ENCODE results near the gene ATG16L1.

ATG16L1 gene

DNA sequence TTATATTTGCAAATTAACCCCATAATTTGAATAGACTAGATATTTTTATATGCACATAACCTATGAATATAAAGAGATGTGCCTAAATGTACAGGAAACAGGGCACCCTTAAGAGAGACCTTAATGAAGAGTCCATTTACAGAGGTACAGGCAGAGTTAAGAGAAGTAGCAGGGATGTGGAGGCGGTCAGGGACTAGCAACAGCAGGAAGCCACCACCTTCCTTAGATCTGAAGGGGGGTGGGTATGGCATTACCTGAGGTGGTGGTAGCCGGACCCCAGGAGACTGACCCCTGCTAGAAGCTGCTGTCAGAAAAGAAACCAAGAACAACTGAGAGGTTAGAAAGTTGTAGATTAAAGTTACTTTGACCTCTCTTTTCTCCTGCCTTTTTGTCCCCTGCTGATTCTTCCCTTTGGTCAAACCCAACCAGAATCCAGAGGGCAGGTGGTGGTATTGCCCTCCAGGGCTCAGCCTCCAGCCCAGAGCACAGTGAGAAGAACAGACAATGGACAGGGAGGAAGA is 24.9 kb upstream of the ATG16L1 start:
- no peak for DNase-seq (ENCODE audit: low spot score)
- TF ChIP-seq CTCF (IDR thresholded peaks at IDR 0.05; ENCODE audit: extremely low read depth, insufficient read depth, missing control alignments), result no peak
- in situ Hi-C loops (cut with MboI; ENCODE audit: low pct_unique_long_range_greater_than_20kb, low sequenced_read_pairs, unreplicated experiment), result no loop called here

- in situ Hi-C loops (cut with MboI; ENCODE audit: low pct_unique_long_range_greater_than_20kb, low sequenced_read_pairs, unreplicated experiment), result no loop called here
- no peak for DNase-seq (ENCODE audit: low spot score)
- no peak for TF ChIP-seq CTCF (IDR thresholded peaks at IDR 0.05; ENCODE audit: extremely low read depth, insufficient read depth, missing control alignments)
These were observed 24.0 kb upstream of the ATG16L1 start for GRCh38 chr2:233227346-233227978.

DNA sequence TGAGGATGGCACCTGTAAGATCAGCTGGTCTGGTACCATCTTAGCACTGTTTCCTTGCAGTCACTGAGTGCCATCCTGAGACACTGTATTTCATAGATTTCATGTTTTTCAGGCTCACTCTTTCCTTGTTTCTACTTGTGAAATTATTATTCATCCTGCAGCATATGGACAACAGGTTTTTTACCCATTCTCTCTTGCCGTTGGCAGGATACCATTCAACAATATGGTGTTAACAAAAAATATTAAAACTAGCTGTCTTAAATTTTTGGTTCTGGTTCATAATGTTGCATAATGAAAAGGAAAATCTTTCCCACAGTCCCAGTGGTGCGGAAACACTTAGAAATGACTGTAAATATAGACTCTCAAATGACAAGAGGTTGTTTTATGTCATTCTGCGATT is 23.1 kb upstream of the ATG16L1 start:
- no peak for DNase-seq (ENCODE audit: low spot score)
- TF ChIP-seq CTCF (IDR thresholded peaks at IDR 0.05; ENCODE audit: extremely low read depth, insufficient read depth, missing control alignments), result no peak
- in situ Hi-C loops (cut with MboI; ENCODE audit: low pct_unique_long_range_greater_than_20kb, low sequenced_read_pairs, unreplicated experiment), result no loop called here

DNA sequence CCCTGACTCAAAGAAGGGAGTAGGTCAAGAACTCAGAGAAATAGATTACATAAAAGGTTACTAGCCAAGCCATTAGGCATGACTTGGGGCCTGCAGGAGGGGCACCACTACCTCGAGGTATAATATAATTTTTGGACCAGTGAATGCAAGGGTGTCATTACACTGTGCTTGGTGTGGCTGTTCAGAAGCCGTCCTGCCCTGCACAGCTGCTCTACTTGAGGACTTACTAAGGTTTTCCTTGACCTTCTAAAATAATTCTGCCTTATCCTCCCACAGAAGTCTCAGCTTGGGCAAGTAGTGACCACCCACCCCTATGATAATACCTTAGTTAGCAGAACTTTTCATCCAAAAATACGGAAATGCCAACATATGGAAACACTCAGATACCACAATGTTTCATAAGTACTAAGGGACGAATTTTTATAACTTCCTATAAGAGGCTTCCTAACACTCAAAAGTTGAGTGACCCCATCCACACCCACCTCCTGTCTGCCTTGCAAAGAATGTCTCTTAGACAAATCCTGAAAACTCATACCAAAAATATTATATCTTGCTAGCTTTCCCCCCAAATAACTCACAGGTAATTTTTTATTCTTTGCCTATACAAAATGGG is 17.7 kb upstream of the ATG16L1 start:
- no peak for DNase-seq (ENCODE audit: low spot score)
- no peak for TF ChIP-seq CTCF (IDR thresholded peaks at IDR 0.05; ENCODE audit: extremely low read depth, insufficient read depth, missing control alignments)

GRCh38 chr2:233234264-233234663 is 17.2 kb upstream of the ATG16L1 start:
- in situ Hi-C loops (cut with MboI; ENCODE audit: low pct_unique_long_range_greater_than_20kb, low sequenced_read_pairs, unreplicated experiment), result no loop called here
- no peak for DNase-seq (ENCODE audit: low spot score)
- TF ChIP-seq CTCF (IDR thresholded peaks at IDR 0.05; ENCODE audit: extremely low read depth, insufficient read depth, missing control alignments), result no peak

More for the DNA sequence above, 17.7 kb upstream of the ATG16L1 start:
- in situ Hi-C loops (cut with MboI; ENCODE audit: low pct_unique_long_range_greater_than_20kb, low sequenced_read_pairs, unreplicated experiment), result no loop called here

DNA sequence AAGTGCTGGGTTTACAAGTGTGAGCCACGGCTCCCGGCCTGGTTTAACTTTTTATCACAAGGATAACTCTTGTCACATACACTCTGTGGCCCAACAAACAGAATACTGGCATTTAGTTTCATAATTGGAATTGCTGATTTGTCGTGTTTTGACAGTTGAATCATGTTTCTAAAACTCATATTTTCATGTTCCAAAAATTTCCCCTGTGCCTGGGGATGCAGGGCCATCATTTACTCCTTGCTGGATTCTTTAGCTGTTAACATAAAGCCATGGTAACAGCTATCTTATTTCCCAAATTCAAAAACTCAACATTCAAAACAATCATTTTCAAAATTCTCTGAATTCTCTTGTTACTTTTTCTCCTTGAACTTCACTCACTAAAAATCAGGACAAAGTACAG is 16.5 kb upstream of the ATG16L1 start:
- in situ Hi-C loops (cut with MboI; ENCODE audit: low pct_unique_long_range_greater_than_20kb, low sequenced_read_pairs, unreplicated experiment), result no loop called here
- no peak for DNase-seq (ENCODE audit: low spot score)
- TF ChIP-seq CTCF (IDR thresholded peaks at IDR 0.05; ENCODE audit: extremely low read depth, insufficient read depth, missing control alignments), result no peak

All from GM13977 (cell line).